HL-60 (cell line): Measurements from ENCODE around the gene NCEH1.

Experiments
- CTCF ChIP-seq: IDR thresholded peaks from one replicate; pipeline ENCODE4 v1.5.1; 2011; ENCODE audit warnings: low read length, control low read depth, inconsistent platforms; ENCODE audit not compliant: insufficient read depth
- GABPA ChIP-seq: IDR thresholded peaks from 2 replicates; pipeline ENCODE4 v1.6.1; 2012; ENCODE audit warnings: low read depth
- REST ChIP-seq: IDR thresholded peaks from 2 replicates; pipeline ENCODE4 v1.6.1; 2012; ENCODE audit warnings: low read depth; ENCODE audit not compliant: insufficient replicate concordance

- TF ChIP-seq CTCF (no peak), GABPA (no peak), REST (no peak)
Measured at GRCh38 chr3:172609750-172610149, 101.1 kb downstream of the NCEH1 start.
